Small intestine (tissue), 7 donors: ENCODE data around the gene NCK1. TPM values are rescaled to one million over a fixed set of nuclear protein-coding genes. Genes with fewer than 3 reads are reported as not detected.

ENCODE experiments used
- DNase-seq, 2 donors: peaks; one replicate each; pipeline versions ENCODE4 v3.0.0 to v3.0.0-alpha.2; 2013
- FAIRE-seq: peaks from 2 replicates; lab custom pipeline; 2012; peaks lifted over from hg19 to GRCh38; lab: Jason Lieb, UNC
- H3K27ac ChIP-seq, 3 donors: one replicate each; pipeline ENCODE4 v1.5.1; 2013; ENCODE audit warnings: low read length in 2 of 3, mild to moderate bottlenecking in 2 of 3, control low read depth in 1 of 3, inconsistent platforms in 1 of 3, low read depth in 1 of 3, moderate library complexity in 1 of 3
- H3K27me3 ChIP-seq, 3 donors: one replicate each; pipeline ENCODE4 v1.6.1; 2013; ENCODE audit warnings: low read length in 3 of 3, inconsistent platforms in 1 of 3; ENCODE audit not compliant: control insufficient read depth in 3 of 3, insufficient read depth in 3 of 3
- H3K36me3 ChIP-seq, 3 donors: one replicate each; pipeline ENCODE4 v1.6.1; 2013; ENCODE audit warnings: low read length in 3 of 3, inconsistent platforms in 1 of 3, low read depth in 1 of 3, mild to moderate bottlenecking in 1 of 3, moderate library complexity in 1 of 3; ENCODE audit not compliant: control insufficient read depth in 3 of 3, insufficient read depth in 2 of 3
- H3K4me1 ChIP-seq, 3 donors: one replicate each; pipeline ENCODE4 v1.6.1; 2013; ENCODE audit warnings: low read length in 2 of 3, inconsistent platforms in 1 of 3, low read depth in 1 of 3, mild to moderate bottlenecking in 1 of 3, moderate library complexity in 1 of 3; ENCODE audit not compliant: control insufficient read depth in 3 of 3, insufficient read depth in 2 of 3
- H3K4me3 ChIP-seq, 3 donors: one replicate each; pipeline ENCODE4 v1.5.1; 2013; ENCODE audit warnings: low read length in 3 of 3, control low read depth in 1 of 3, inconsistent platforms in 1 of 3, low read depth in 1 of 3, mild to moderate bottlenecking in 1 of 3, moderate library complexity in 1 of 3
- H3K9me3 ChIP-seq, 2 donors: one replicate each; pipeline ENCODE4 v1.6.1; 2013; ENCODE audit warnings: low read depth in 1 of 2, low read length in 1 of 2; ENCODE audit not compliant: control insufficient read depth in 2 of 2, insufficient read depth in 1 of 2
- WGBS, 3 donors: extraction: QIAGEN DNeasy Blood & Tissue Kit; methylation state at CpG; one replicate each; pipeline ENCODE4 v1.1.7; 2013; 5-methylcytosine and 5-hydroxymethylcytosine counted together
- polyA plus RNA-seq, 4 donors: library from polyadenylated mRNA; stranded (reverse) in 3 of 4; unstranded in 1 of 4; fragments of 200-250 nt in 3 of 4; fragments of 120-200 nt in 1 of 4; gene quantifications; one replicate each; pipeline versions ENCODE4 v1.2.1 to v1.2.3, GENCODE V29; 2013
- donor health status: healthy with polysubstance abuse.
- donor health status: control.
- donor health status: control.
- donor health status: Bipolar disorder and iron deficiency.
- donor health status: healthy.

The NCK1 gene
- polyA plus RNA-seq, 4 donors = 8.9 to 28.4 (median 15.2) TPM

DNA sequence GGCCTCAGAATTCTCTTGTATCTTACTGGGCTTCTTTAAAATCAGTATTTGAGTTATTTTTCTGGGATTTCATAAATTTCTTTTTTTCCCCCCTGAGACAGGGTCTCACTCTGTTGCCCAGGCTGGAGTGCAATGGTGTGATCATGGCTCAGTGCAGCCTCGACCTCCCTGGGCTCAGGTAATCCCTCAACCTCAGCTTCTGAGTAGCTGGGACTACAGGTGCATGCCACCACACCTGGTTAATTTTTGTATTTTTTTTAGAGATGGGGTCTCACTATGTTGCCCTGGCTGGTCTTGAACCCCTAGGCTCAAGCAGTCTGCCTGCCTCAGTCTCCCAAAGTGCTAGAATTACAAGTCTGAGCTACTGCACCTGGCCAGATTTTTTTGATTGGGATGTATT lies 43.5 kb downstream of the NCK1 start:
- H3K9me3 ChIP-seq = peaks cover 0 to 44% of the 10 kb centered on the region in 2 donors
- peaks cover 0 to 6% (median 0%) of the 10 kb centered on the region in 3 donors for H3K4me1 ChIP-seq
- no peaks in the 10 kb centered on the region for H3K27me3 ChIP-seq
- no peak overlapping the region for H3K27ac ChIP-seq
- WGBS, 3 donors = 94 to 100% (median 94%) methylated on average over 1 of the region's 1 CpG
- peaks cover 0 to 13% (median 0%) of the 10 kb centered on the region in 3 donors for H3K36me3 ChIP-seq
- DNase-seq (no peak), FAIRE-seq (no peak)
- no peak overlapping the region for H3K4me3 ChIP-seq

DNA sequence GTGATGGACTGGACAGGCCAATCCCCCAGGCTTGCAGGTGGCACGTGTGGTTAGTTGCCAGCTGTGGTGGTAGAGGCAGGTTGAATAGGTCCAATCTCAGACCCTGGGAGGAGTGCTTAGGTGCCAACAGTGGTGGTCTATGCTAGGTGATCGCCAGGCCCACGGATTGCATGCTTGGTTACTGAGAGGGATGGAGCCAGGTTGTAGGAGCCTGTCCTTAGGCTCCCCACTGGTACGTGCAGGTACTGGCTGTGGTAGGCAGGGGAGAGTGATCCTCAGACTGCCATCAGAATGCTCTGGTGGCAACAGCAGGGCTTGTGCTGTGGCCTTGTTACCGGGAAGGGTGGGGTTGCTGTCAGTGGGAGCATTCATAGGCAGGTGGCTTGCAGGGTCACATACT lies 44.7 kb downstream of the NCK1 start:
- no peak overlapping the region for H3K4me3 ChIP-seq
- peaks cover 0 to 13% (median 0%) of the 10 kb centered on the region in 3 donors for H3K36me3 ChIP-seq
- 78 to 86% (median 80%) methylated on average over 5 of the region's 5 CpGs for WGBS, 3 donors
- FAIRE-seq (no peak), DNase-seq (no peak)
- no peaks in the 10 kb centered on the region for H3K27me3 ChIP-seq
- H3K27ac ChIP-seq = no peak overlapping the region
- H3K4me1 ChIP-seq = peaks cover 0 to 6% (median 0%) of the 10 kb centered on the region in 3 donors
- peaks cover 0 to 43% of the 10 kb centered on the region in 2 donors for H3K9me3 ChIP-seq

DNA sequence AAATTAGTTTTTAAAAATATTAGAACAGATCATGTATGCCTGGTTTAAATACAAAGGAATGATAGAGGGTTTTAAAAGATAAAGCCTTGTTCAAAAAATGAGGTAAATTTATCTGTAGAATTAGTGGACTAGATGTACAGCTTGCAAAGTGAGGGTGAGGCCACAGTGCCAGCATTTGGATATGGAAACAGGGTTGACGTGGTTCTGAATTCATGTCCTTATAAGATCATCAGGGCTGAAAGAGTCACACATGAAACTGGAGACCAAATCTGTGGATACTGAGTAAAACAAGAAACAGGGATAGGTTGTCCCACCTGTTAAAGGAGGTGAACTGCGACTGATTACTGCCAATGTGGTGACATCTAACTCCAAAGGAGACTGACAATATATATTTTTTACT lies 46.3 kb downstream of the NCK1 start:
- Histone ChIP-seq H3K27me3 (no peaks in the 10 kb centered on the region), H3K36me3 (peaks cover 0 to 16% (median 0%) of the 10 kb centered on the region in 3 donors), H3K4me3 (no peak overlapping the region), H3K27ac (no peak overlapping the region), H3K4me1 (peaks cover 0 to 6% (median 0%) of the 10 kb centered on the region in 3 donors), H3K9me3 (peaks cover 0 to 51% of the 10 kb centered on the region in 2 donors)
- WGBS, 3 donors = 93 to 98% (median 95%) methylated on average over 2 of the region's 2 CpGs
- FAIRE-seq = no peak
- no peak for DNase-seq

DNA sequence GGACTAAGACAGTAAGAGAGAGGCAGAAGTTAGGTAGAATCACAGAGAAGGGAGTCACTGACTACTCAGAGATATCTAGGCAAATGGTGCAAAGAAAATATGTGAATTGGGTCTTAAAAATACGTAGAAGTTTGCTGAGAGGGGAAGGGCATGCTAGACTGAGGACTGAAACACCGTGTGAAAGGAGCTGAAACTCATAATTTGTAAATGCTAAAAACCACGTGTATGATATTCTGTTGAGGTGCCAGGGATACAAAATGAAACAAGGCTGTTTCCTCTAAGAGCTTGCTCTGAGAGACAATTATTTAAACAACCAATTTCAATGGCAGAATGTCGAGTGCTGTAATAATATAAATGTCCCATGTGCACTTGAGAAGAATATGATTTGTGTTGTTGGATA lies 47.2 kb downstream of the NCK1 start:
- peaks cover 0 to 53% of the 10 kb centered on the region in 2 donors for H3K9me3 ChIP-seq
- no peak overlapping the region for H3K27ac ChIP-seq
- WGBS, 3 donors = 56 to 85% (median 72%) methylated on average over 4 of the region's 4 CpGs
- DNase-seq (no peak), FAIRE-seq (no peak)
- H3K27me3 ChIP-seq = no peaks in the 10 kb centered on the region
- peaks cover 0 to 18% (median 0%) of the 10 kb centered on the region in 3 donors for H3K36me3 ChIP-seq
- peaks cover 0 to 6% (median 0%) of the 10 kb centered on the region in 3 donors for H3K4me1 ChIP-seq
- H3K4me3 ChIP-seq = no peak overlapping the region

DNA sequence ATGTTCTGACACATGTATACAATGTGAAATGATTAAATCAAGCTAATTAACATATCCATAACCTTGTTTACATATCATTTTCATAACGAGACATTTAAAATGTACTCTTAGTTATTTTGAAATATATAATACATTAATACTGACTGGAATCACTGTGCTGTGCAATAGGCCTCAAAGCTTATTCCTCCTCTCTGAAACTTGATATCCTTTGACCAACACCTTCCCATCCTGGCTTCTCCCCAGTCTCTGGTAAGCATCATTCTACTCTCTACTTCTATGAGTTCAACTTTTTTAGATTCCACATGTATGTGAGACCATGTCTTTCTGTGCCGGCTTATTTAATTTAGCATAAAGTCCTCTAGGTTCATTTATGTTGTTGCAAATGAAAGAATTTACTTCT lies 48.7 kb downstream of the NCK1 start:
- Histone ChIP-seq H3K27ac (no peak overlapping the region), H3K9me3 (peaks cover 0 to 42% of the 10 kb centered on the region in 2 donors), H3K4me1 (peaks cover 0 to 6% (median 0%) of the 10 kb centered on the region in 3 donors), H3K36me3 (peaks cover 0 to 15% (median 0%) of the 10 kb centered on the region in 3 donors), H3K27me3 (no peaks in the 10 kb centered on the region), H3K4me3 (no peak overlapping the region)
- DNase-seq (no peak), FAIRE-seq (no peak)
- 92 to 93% (median 93%) methylated on average over 2 of the region's 2 CpGs for WGBS, 3 donors

DNA sequence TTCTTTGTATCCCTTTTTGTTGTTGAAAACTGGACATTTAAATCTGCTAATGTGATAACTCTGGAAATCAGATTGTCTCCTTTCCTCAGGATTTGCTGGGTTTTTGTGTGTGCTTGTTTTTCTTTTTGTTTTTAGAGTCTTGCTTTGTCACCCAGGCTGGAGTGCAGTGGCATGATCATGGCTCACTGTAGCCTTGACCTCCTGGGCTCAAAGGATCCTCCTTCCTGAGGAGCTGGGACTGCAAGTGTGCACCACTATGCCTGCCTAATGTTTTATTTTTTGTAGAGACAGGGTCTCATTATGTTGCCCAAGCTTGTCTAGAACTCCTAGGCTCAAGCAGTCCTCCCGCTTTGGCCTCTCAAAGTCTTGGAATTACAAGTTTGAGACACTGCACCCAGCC lies 51.2 kb downstream of the NCK1 start:
- Histone ChIP-seq H3K4me3 (no peak overlapping the region), H3K27ac (no peak overlapping the region), H3K36me3 (peaks cover 0 to 4% (median 0%) of the 10 kb centered on the region in 3 donors), H3K9me3 (peaks cover 0 to 28% of the 10 kb centered on the region in 2 donors), H3K4me1 (peaks cover 0 to 4% (median 0%) of the 10 kb centered on the region in 3 donors), H3K27me3 (no peaks in the 10 kb centered on the region)
- FAIRE-seq (no peak), DNase-seq (no peak)
- WGBS, 3 donors = 95 to 100% (median 100%) methylated on average over 1 of the region's 1 CpG

DNA sequence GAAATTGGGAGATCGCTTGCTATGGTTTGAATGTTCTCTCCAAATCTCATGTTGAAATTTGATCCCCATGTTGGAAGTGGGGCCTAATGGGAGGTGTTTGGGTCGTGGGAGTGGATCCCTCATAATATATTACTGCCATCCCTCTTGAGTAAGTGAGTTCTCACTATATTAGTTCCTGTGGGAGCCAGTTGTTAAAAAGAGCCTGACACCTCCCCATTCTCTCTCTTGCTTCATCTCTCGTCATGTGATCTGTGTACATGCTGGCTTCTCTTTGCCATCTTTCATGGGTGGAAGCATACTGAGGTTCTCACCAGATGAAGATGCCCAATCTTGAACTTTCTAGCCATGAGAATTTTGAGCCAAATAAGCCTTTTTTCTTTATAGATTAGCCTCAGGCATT lies 52.7 kb downstream of the NCK1 start:
- Histone ChIP-seq H3K4me1 (no peaks in the 10 kb centered on the region), H3K9me3 (peaks cover 0 to 26% of the 10 kb centered on the region in 2 donors), H3K4me3 (no peak overlapping the region), H3K36me3 (peaks cover 0 to 4% (median 0%) of the 10 kb centered on the region in 3 donors), H3K27ac (no peak overlapping the region), H3K27me3 (no peaks in the 10 kb centered on the region)
- 89 to 93% (median 91%) methylated on average over 3 of the region's 3 CpGs for WGBS, 3 donors
- DNase-seq (no peak), FAIRE-seq (no peak)

DNA sequence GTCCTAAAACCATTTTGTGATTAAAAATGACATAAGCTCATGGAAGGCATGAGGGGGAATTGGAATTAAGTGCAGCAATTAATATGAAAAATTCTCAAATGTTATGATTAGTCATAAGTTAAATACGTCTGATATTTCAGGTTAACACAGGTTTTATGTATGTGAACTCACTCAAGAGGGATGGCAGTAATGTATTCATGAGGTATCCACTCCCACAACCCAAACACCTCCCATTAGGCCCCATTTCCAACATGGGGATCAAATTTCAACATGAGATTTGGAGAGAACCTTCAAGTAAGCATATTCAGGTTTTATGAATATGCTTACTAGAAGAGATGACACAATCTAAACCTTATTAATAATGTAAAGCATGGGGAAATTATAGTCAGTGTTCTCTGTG lies 54.2 kb downstream of the NCK1 start:
- H3K4me1 ChIP-seq = no peaks in the 10 kb centered on the region
- H3K27ac ChIP-seq = no peak overlapping the region
- no peak overlapping the region for H3K4me3 ChIP-seq
- H3K9me3 ChIP-seq = peaks cover 0 to 26% of the 10 kb centered on the region in 2 donors
- peaks cover 0 to 4% (median 0%) of the 10 kb centered on the region in 3 donors for H3K36me3 ChIP-seq
- FAIRE-seq = no peak
- DNase-seq = no peak
- no peaks in the 10 kb centered on the region for H3K27me3 ChIP-seq
- WGBS, 3 donors = 93 to 100% (median 96%) methylated on average over 1 of the region's 1 CpG
